WI38 (cell line): ENCODE measurements around the gene NDUFAF8.

ENCODE experiments used
- H3K4me3 ChIP-seq: 2 replicates; pipeline ENCODE4 v1.5.1; 2011; ENCODE audit warnings: low read depth, mild to moderate bottlenecking, control low read depth, low read length
- CTCF ChIP-seq: IDR thresholded peaks from 2 replicates; pipeline ENCODE4 v1.5.1; 2012; ENCODE audit warnings: low read depth, mild to moderate bottlenecking, control low read depth, low read length

NDUFAF8 gene

GRCh38 chr17:81287152-81287551 lies 48.0 kb downstream of the NDUFAF8 start:
- no peak overlapping the region for H3K4me3 ChIP-seq
- TF ChIP-seq CTCF: no peak

- no peak for TF ChIP-seq CTCF
- H3K4me3 ChIP-seq: no peak overlapping the region
Measured at GRCh38 chr17:81287741-81288430, 48.8 kb downstream of the NDUFAF8 start.

DNA sequence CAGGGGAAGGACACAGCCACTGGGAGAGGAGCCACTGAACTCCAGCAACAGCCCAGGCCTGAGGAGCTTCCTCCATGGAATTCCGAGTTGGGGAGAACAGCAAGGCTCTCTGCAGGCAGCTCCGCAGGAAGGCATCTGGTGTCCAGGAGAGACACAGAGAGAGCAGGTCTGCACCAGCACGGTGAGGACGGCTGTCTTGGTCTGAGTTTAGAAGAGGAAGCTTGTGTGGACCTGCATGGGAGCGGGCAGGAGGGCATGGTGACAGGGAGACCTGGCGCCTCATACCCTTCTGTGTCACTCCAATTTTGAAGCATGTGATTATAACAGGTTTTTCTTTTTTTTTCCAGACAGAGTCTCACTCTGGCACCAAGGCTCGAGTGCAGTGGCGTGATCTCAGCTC lies 49.6 kb downstream of the NDUFAF8 start:
- no peak for TF ChIP-seq CTCF
- no peak overlapping the region for H3K4me3 ChIP-seq

- H3K4me3 ChIP-seq: no peak overlapping the region
- no peak for TF ChIP-seq CTCF
Measured at GRCh38 chr17:81289627-81290026, 50.5 kb downstream of the NDUFAF8 start.

DNA sequence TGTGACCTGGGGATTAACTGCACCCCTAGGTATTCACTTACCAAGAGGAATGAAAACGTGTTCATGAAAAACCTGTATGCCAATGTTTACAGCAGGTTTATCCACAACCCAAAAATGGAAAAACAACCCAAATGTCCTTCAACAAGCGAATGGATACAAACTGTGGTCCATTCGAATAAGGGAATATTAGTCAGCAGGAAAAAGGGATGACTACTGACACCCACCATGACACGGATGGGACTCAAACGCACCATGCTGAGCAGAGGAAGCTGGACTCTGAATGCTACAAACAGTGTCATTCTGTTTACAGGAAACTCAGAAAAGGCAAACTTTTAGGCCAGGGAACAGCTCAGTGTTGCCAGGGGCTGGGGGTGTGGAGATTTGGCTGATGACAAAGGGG lies 51.1 kb downstream of the NDUFAF8 start:
- no peak overlapping the region for H3K4me3 ChIP-seq
- no peak for TF ChIP-seq CTCF
